Hair follicular keratinocyte (primary cell): Measurements from ENCODE around the gene MARCHF3. TPM values are rescaled to one million over a fixed set of nuclear protein-coding genes. Genes with fewer than 3 reads are reported as not detected.

Source experiments
- total RNA-seq: library from RNA; depleted of rRNA; stranded (reverse); fragments of >200 nt; gene quantifications from 2 replicates; pipeline ENCODE4 v1.2.3, GENCODE V29; 2015

MARCHF3 gene, protein sequence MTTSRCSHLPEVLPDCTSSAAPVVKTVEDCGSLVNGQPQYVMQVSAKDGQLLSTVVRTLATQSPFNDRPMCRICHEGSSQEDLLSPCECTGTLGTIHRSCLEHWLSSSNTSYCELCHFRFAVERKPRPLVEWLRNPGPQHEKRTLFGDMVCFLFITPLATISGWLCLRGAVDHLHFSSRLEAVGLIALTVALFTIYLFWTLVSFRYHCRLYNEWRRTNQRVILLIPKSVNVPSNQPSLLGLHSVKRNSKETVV
- total RNA-seq, result 1.5 and 2.1 TPM in 2 replicates

DNA sequence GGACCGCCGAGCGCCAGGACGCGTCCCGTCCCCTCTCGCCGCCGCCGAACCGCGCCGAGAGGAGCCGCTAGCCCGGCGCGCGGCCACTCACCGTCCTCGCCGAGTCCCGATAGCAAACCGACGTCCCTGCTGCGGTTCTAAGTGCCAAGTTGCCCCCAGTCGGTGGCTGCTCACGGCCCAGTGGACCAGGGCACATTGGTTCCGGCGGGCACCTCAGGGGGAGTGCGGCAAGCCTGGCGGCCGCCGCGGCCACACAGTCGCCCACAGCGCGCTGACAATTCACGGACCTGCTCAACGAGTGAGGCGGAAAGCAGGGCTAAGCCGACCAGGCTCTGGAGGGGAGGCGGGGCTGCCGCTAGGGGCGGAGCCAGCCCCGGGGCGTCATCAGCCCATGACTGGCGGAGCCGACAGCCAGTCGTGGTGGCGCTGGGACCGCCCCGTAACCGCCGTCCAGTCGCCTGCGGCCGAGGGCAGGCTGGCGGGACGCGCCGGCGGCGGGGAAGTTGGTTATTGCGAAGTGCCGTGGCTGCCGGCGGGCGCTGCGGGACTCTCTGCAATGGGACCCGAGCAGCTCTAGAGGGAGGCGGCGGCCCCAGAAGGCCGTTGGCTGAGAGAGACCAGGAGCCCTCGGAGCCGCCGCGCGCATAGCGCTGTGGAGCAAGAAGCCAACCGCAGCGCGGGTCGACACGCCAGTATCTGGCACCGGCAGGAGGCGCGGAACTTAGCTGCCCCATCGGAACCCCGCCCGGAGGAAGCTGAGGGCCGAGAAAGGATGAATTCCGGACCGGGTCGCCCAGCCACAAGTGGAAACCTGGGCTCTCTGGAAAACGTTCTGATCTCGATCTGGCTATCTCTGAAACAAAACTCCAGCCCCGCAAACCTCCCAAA lies at the start of gene MARCHF3:
TSS of gene MARCHF3 (minus strand) at position 300 of the 888 bp plus-strand sequence. CDS start 112,387 bp downstream, outside the sequence.

DNA sequence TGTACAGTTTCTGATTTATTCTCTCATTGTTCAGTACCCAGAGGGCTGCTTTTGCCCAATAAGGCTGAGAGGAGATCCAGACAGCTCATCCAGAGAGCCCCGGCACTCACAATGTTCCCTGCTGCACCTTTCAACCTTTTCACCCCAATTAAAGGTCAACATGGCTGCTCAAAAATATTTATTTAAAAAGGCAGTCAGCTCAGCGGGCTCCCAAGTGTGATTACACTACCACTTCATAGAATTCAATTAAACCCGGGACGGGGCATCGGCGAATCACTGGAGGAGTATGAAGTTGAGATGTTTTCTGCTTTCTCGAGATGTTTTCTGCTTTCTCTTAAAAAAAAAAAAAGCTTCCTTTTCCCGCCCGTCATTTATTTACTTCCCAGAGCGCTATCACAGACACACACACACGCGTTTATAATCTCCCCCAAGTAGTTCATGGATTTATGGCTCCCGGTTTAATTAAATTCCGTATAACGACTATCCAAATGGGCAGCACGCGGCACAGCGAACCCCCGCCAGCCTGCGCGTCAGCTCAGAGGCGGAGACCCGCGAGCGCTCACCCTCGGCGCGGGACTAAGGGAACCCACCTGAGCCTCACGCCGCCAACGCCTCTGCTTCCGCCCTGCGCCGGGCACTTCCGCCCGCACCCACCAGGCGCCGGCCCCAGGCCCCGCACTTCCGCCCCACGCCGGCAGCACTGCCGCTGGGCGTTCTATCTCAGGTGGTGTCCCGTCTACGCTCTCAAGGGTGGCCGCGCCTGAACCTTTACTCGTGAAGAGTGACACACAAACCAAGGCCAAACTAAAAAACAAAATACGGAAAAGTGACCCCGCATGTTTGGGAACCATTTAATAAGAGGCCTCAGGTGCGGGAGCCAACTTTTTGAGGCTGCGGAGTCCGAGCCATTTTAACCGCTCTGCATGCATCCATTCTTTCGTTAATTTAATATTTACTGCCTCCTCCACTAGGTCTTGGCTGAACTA lies 42.8 kb upstream of the MARCHF3 start, which contains the start of gene C5orf63:
TSS of gene C5orf63 (minus strand) at position 642 of the 986 bp plus-strand sequence. CDS start 14,507 bp downstream, outside the sequence.

Other genes starting within 250 kb of the MARCHF3 start
- gene C5orf63, start 42.9 kb upstream of the MARCHF3 start, total RNA-seq, result 2.1 and 7.3 TPM in 2 replicates